GM19452 (cell line): Measurements from ENCODE around the gene CDKAL1.
"Not testable (repeated sequence)": the region's sequence is repeated elsewhere in the genome, so short reads cannot be mapped to it uniquely, and the experiment has no call there.

ENCODE experiments used
- ATAC-seq: cut with Tn5 transposase; IDR thresholded peaks from one replicate; pipeline ENCODE4 v1.9.1; 2021; ENCODE audit not compliant: unreplicated experiment

The CDKAL1 gene

GRCh38 chr6:20732896-20733295 lies 198.6 kb downstream of the CDKAL1 start:
- ATAC-seq = no peak

GRCh38 chr6:20737912-20738311 lies 203.7 kb downstream of the CDKAL1 start:
- no peak for ATAC-seq

- no peak for ATAC-seq
These were observed 205.8 kb downstream of the CDKAL1 start for GRCh38 chr6:20740088-20740487.

- no peak for ATAC-seq
These were observed 206.5 kb downstream of the CDKAL1 start for GRCh38 chr6:20740727-20741126.

- no peak for ATAC-seq
These were observed 207.2 kb downstream of the CDKAL1 start for GRCh38 chr6:20741490-20741889.

GRCh38 chr6:20744911-20745557 lies 210.8 kb downstream of the CDKAL1 start:
- ATAC-seq = no peak

GRCh38 chr6:20746024-20746423 lies 211.8 kb downstream of the CDKAL1 start:
- no peak for ATAC-seq

GRCh38 chr6:20746805-20747558 lies 212.7 kb downstream of the CDKAL1 start:
- ATAC-seq = no peak

- no peak for ATAC-seq
These were observed 213.7 kb downstream of the CDKAL1 start for GRCh38 chr6:20747991-20748390.

GRCh38 chr6:20751293-20751935 lies 217.2 kb downstream of the CDKAL1 start:
- ATAC-seq = no peak

GRCh38 chr6:20755631-20756030 lies 221.4 kb downstream of the CDKAL1 start:
- no peak for ATAC-seq

- not testable (repeated sequence) for ATAC-seq
These were observed 222.4 kb downstream of the CDKAL1 start for GRCh38 chr6:20756584-20757147.

GRCh38 chr6:20757761-20758160 lies 223.5 kb downstream of the CDKAL1 start:
- ATAC-seq = no peak

- ATAC-seq = no peak
These were observed 229.0 kb downstream of the CDKAL1 start for GRCh38 chr6:20763296-20763695.

GRCh38 chr6:20769631-20770030 lies 235.4 kb downstream of the CDKAL1 start:
- no peak for ATAC-seq

- ATAC-seq = no peak
These were observed 236.5 kb downstream of the CDKAL1 start for GRCh38 chr6:20770773-20771172.

- ATAC-seq = no peak
These were observed 237.2 kb downstream of the CDKAL1 start for GRCh38 chr6:20771409-20771808.

GRCh38 chr6:20773822-20774221 lies 239.6 kb downstream of the CDKAL1 start:
- ATAC-seq = no peak

GRCh38 chr6:20775981-20776380 lies 241.7 kb downstream of the CDKAL1 start:
- ATAC-seq = no peak

- no peak for ATAC-seq
These were observed 243.5 kb downstream of the CDKAL1 start for GRCh38 chr6:20777801-20778200.

GRCh38 chr6:20778459-20778858 lies 244.2 kb downstream of the CDKAL1 start:
- ATAC-seq = no peak

- ATAC-seq = no peak
These were observed 244.7 kb downstream of the CDKAL1 start for GRCh38 chr6:20778912-20779311.
